Large intestine (tissue), 12 donors: ENCODE results near the gene GAGE1. TPM values are rescaled to one million over a fixed set of nuclear protein-coding genes. Genes with fewer than 3 reads are reported as not detected.
"Not testable (repeated sequence)": the region's sequence is repeated elsewhere in the genome, so short reads cannot be mapped to it uniquely, and the experiment has no call there.

Experiments used
- DNase-seq, 2 donors: peaks; one replicate each; pipeline versions ENCODE4 v3.0.0 to v3.0.0-alpha.2; 2013
- H3K27ac ChIP-seq: one replicate; pipeline ENCODE4 v1.5.1; 2013; ENCODE audit warnings: low read length
- H3K27me3 ChIP-seq: 2 replicates; pipeline ENCODE4 v1.6.1; 2013; ENCODE audit warnings: low read length; ENCODE audit not compliant: control insufficient read depth, insufficient read depth
- H3K36me3 ChIP-seq: 2 replicates; pipeline ENCODE4 v1.6.1; 2013; ENCODE audit warnings: low read length; ENCODE audit not compliant: control insufficient read depth, insufficient read depth
- H3K4me1 ChIP-seq: one replicate; pipeline ENCODE4 v1.6.1; 2013; ENCODE audit warnings: low read length; ENCODE audit not compliant: control insufficient read depth, insufficient read depth
- H3K4me3 ChIP-seq: one replicate; pipeline ENCODE4 v1.5.1; 2013; ENCODE audit warnings: low read length
- H3K9me3 ChIP-seq: one replicate; pipeline ENCODE4 v1.6.1; 2013; ENCODE audit warnings: mild to moderate bottlenecking, low read depth, low read length, moderate library complexity; ENCODE audit not compliant: control insufficient read depth
- WGBS: methylation state at CpG from one replicate; pipeline ENCODE4 v1.1.5; 2013; ENCODE audit warnings: low lambda C conversion rate; ENCODE audit not compliant: insufficient coverage; 5-methylcytosine and 5-hydroxymethylcytosine counted together
- long read RNA-seq, 11 donors: transcript quantifications; one replicate each; lab custom pipeline, GENCODE V29; 2026
- polyA plus RNA-seq: library from polyadenylated mRNA; unstranded; fragments of 120-200 nt; gene quantifications from one replicate; pipeline ENCODE4 v1.2.1, GENCODE V29; 2013

The GAGE1 gene, protein sequence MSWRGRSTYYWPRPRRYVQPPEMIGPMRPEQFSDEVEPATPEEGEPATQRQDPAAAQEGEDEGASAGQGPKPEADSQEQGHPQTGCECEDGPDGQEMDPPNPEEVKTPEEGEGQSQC
- polyA plus RNA-seq: not detected
- long read RNA-seq, donor 1: 0 reads
- long read RNA-seq, donor 2: 0 reads
- long read RNA-seq, donor 3: 0 reads
- long read RNA-seq, donor 4: 0 reads
- long read RNA-seq, donor 5: 0 reads
- long read RNA-seq, donor 6: 0 reads
- long read RNA-seq, donor 7: 0 reads
- long read RNA-seq, donor 8: 0 reads
- long read RNA-seq, donor 9: 0 reads
- long read RNA-seq, donor 10: 0 reads
- long read RNA-seq, donor 11: 0 reads

DNA sequence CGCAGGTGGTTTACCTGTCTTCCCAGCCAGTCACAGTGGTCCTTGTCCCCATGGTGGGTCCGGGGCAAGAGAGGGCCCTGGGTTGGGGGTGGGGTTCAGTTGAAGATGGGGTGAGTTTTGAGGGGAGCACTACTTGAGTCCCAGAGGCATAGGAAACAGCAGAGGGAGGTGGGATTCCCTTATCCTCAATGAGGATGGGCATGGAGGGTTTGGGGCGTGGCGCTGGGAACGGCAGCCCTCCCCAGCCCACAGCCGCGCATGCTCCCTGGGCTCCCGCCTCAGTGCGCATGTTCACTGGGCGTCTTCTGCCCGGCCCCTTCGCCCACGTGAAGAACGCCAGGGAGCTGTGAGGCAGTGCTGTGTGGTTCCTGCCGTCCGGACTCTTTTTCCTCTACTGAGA lies at the start of gene GAGE1:
Gene GAGE1 (plus strand): TSS at position 301 of the 400 bp plus-strand sequence. CDS start 1,155 bp downstream, outside the sequence.
- not testable (repeated sequence) for H3K9me3 ChIP-seq, H3K4me1 ChIP-seq, H3K27me3 ChIP-seq, DNase-seq, H3K4me3 ChIP-seq, H3K36me3 ChIP-seq, H3K27ac ChIP-seq
- no CpG with 5 or more reads among the region's 16 CpGs for WGBS

DNA sequence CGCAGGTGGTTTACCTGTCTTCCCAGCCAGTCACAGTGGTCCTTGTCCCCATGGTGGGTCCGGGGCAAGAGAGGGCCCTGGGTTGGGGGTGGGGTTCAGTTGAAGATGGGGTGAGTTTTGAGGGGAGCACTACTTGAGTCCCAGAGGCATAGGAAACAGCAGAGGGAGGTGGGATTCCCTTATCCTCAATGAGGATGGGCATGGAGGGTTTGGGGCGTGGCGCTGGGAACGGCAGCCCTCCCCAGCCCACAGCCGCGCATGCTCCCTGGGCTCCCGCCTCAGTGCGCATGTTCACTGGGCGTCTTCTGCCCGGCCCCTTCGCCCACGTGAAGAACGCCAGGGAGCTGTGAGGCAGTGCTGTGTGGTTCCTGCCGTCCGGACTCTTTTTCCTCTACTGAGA lies 47.8 kb upstream of the GAGE1 start, which contains the start of gene GAGE12E:
Gene GAGE12E (plus strand): TSS at position 301 of the 400 bp plus-strand sequence. CDS start 1,155 bp downstream, outside the sequence.
- H3K4me1 ChIP-seq, H3K27me3 ChIP-seq, H3K9me3 ChIP-seq, H3K36me3 ChIP-seq, DNase-seq, H3K27ac ChIP-seq, H3K4me3 ChIP-seq: not testable (repeated sequence)
- WGBS: no CpG with 5 or more reads among the region's 16 CpGs

DNA sequence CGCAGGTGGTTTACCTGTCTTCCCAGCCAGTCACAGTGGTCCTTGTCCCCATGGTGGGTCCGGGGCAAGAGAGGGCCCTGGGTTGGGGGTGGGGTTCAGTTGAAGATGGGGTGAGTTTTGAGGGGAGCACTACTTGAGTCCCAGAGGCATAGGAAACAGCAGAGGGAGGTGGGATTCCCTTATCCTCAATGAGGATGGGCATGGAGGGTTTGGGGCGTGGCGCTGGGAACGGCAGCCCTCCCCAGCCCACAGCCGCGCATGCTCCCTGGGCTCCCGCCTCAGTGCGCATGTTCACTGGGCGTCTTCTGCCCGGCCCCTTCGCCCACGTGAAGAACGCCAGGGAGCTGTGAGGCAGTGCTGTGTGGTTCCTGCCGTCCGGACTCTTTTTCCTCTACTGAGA lies 38.3 kb upstream of the GAGE1 start, which contains the start of gene GAGE12F:
Gene GAGE12F (plus strand): TSS at position 301 of the 400 bp plus-strand sequence. CDS start 1,155 bp downstream, outside the sequence.
- not testable (repeated sequence) for H3K4me1 ChIP-seq, H3K36me3 ChIP-seq, H3K4me3 ChIP-seq, H3K27ac ChIP-seq, H3K9me3 ChIP-seq, H3K27me3 ChIP-seq, DNase-seq
- no CpG with 5 or more reads among the region's 16 CpGs for WGBS

DNA sequence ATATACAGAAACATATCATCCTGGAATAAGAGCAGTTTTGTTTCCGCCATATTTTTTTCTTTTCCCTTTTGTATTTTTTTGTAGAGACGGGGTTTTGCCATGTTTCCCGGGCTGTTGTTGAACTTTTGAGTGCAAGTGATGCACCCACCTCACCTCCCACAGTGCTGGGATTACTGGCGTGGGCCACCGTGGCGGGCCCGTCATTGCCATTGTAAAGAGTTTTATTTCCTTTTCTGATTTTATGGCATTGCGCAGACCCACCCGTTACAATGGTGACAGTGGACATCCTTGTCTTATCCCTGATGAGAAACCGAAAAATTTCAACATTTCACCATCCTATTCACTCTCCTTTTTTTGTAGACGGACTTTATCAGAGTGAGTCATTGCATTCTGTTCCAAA lies 30.1 kb upstream of the GAGE1 start:
- H3K9me3 ChIP-seq, H3K4me1 ChIP-seq, H3K27me3 ChIP-seq, H3K4me3 ChIP-seq, DNase-seq, H3K36me3 ChIP-seq, H3K27ac ChIP-seq: not testable (repeated sequence)
- WGBS: no CpG with 5 or more reads among the region's 11 CpGs

DNA sequence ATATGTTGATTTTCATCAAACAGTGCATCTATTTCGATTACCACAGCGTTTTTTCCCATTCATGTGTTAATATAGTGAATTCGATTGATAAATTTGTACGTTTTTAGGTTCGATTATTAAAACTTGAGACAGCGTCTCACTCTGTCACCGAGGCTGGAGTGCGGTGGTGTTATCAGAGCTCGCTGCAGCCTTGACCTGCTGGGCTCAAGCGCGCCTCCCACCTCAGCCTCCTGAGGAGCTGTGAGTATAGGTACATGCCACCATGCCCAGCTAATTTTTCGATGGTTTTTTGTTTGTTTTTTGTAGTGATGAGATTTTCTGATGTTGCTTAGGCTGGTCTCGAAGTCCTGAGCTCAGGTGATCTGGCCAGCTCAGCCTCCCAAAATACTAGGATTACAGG lies 29.7 kb upstream of the GAGE1 start:
- DNase-seq, H3K9me3 ChIP-seq, H3K36me3 ChIP-seq: not testable (repeated sequence)

DNA sequence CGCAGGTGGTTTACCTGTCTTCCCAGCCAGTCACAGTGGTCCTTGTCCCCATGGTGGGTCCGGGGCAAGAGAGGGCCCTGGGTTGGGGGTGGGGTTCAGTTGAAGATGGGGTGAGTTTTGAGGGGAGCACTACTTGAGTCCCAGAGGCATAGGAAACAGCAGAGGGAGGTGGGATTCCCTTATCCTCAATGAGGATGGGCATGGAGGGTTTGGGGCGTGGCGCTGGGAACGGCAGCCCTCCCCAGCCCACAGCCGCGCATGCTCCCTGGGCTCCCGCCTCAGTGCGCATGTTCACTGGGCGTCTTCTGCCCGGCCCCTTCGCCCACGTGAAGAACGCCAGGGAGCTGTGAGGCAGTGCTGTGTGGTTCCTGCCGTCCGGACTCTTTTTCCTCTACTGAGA lies 28.7 kb upstream of the GAGE1 start, which contains the start of gene GAGE12G:
Gene GAGE12G (plus strand): TSS at position 301 of the 400 bp plus-strand sequence. CDS start 1,155 bp downstream, outside the sequence.
- not testable (repeated sequence) for H3K4me3 ChIP-seq, H3K4me1 ChIP-seq, H3K9me3 ChIP-seq, H3K27ac ChIP-seq, H3K36me3 ChIP-seq, H3K27me3 ChIP-seq, DNase-seq
- no CpG with 5 or more reads among the region's 16 CpGs for WGBS

More for the DNA sequence above, 29.7 kb upstream of the GAGE1 start:
- no CpG with 5 or more reads among the region's 13 CpGs for WGBS
- not testable (repeated sequence) for H3K4me3 ChIP-seq, H3K4me1 ChIP-seq, H3K27me3 ChIP-seq, H3K27ac ChIP-seq

DNA sequence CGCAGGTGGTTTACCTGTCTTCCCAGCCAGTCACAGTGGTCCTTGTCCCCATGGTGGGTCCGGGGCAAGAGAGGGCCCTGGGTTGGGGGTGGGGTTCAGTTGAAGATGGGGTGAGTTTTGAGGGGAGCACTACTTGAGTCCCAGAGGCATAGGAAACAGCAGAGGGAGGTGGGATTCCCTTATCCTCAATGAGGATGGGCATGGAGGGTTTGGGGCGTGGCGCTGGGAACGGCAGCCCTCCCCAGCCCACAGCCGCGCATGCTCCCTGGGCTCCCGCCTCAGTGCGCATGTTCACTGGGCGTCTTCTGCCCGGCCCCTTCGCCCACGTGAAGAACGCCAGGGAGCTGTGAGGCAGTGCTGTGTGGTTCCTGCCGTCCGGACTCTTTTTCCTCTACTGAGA lies 19.2 kb upstream of the GAGE1 start, which contains the start of gene GAGE12H:
Gene GAGE12H (plus strand): TSS at position 301 of the 400 bp plus-strand sequence. CDS start 1,155 bp downstream, outside the sequence.
- not testable (repeated sequence) for H3K27me3 ChIP-seq, DNase-seq, H3K36me3 ChIP-seq, H3K4me3 ChIP-seq, H3K27ac ChIP-seq, H3K9me3 ChIP-seq, H3K4me1 ChIP-seq
- no CpG with 5 or more reads among the region's 16 CpGs for WGBS

DNA sequence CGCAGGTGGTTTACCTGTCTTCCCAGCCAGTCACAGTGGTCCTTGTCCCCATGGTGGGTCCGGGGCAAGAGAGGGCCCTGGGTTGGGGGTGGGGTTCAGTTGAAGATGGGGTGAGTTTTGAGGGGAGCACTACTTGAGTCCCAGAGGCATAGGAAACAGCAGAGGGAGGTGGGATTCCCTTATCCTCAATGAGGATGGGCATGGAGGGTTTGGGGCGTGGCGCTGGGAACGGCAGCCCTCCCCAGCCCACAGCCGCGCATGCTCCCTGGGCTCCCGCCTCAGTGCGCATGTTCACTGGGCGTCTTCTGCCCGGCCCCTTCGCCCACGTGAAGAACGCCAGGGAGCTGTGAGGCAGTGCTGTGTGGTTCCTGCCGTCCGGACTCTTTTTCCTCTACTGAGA lies 9.6 kb upstream of the GAGE1 start, which contains the start of gene GAGE2A:
Gene GAGE2A (plus strand): TSS at position 301 of the 400 bp plus-strand sequence. CDS start 1,155 bp downstream, outside the sequence.
- H3K4me1 ChIP-seq, H3K27ac ChIP-seq, H3K27me3 ChIP-seq, DNase-seq, H3K4me3 ChIP-seq, H3K9me3 ChIP-seq, H3K36me3 ChIP-seq: not testable (repeated sequence)
- no CpG with 5 or more reads among the region's 16 CpGs for WGBS

DNA sequence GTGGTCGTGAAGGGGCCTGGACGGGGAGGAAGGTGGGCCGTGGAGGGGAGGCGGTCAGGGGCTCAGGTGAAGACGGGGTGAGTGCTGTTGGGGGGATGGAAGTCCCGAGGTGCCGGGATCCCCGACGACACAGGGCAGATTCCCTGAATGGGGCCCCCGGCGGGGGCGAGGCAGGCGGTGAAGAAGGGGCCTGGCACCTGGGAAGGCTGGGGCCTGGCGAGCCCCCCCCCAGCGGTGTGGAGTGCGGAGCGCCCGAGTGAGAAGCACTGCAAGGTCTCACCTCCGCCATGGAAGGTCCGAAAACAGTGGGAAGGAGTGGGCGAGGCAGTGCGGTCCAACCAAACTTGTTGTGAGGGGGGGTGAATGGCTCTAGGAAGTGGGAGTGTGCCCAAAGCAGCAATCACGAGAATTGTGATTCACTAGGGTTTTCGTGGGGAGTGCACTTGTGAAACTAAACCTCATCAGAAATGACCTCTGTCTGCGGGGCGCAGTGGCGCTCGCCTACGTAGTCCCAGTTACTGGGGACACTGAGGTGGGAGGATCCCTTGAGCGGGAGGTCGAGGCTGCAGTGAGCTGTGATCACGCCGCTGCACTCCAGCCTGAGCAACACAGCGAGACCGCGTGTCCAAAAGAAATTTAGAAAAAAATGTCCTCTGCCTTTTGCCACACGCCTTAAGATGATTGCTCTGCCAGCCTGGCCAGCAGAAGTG lies 8.9 kb upstream of the GAGE1 start:
- WGBS: no CpG with 5 or more reads among the region's 37 CpGs
- not testable (repeated sequence) for DNase-seq, H3K9me3 ChIP-seq, H3K27me3 ChIP-seq, H3K4me3 ChIP-seq, H3K4me1 ChIP-seq, H3K27ac ChIP-seq, H3K36me3 ChIP-seq

DNA sequence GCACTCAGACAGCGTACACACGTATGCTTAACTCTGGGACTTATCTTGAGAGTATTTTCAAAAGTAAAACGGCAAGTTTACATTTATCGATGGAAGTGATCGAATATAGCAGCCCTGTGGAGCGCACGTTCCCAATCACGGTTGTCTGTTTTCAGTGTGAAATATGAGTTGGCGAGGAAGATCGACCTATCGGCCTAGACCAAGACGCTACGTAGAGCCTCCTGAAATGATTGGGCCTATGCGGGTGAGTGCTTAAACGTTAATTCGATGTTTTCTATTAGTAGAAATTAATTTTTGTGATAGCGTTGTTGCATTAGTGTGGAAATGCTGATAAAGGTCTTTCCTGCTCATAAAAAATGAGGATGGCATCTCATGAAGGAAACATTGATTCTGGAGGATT lies 8.3 kb upstream of the GAGE1 start:
- not testable (repeated sequence) for H3K4me1 ChIP-seq, H3K27me3 ChIP-seq, DNase-seq, H3K36me3 ChIP-seq, H3K9me3 ChIP-seq, H3K4me3 ChIP-seq, H3K27ac ChIP-seq
- WGBS: no CpG with 5 or more reads among the region's 17 CpGs
